ENCODE data around the gene ADSL.

DNA sequence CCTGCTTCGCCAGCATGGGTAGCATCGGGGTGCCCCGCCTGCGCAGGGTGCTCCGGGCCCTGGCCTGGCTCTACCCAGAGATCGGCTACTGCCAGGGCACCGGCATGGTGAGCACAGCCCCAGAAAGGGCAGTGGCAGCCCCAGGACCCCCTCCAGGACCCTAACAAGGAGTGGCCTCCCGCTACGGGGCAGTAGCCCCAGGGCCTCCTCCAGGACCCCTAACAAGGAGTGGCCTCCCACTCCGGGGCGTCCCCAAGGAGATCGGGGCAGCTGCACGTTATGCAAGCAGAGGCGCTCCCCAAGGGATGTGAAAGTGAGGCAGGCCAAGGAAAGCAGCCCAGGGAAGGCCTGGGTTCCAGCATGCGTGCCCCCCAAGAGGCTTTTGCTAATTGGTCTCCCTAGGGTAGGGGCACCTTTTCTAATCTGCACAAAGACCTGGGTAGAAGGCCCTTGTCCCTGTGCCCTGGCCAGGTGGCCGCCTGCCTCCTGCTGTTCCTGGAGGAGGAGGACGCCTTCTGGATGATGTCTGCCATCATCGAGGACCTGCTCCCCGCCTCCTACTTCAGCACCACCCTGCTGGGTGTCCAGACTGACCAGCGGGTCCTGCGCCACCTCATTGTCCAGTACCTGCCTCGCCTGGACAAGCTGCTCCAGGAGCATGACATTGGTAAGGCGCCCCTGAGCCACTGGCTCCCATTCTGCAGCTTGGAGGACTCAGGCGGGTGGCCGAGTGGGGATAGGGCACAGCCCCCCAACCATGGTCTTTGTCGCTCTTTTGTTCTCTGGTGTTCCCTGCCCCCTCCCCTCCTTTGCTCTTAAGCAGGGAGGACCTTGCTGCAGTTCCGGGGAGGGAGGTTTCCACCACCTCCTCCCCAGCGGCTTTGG lies 59.1 kb downstream of the ADSL start:
- no peak for TF ChIP-seq POLR2AphosphoS5 (IDR thresholded peaks at IDR 0.05)
- TF ChIP-seq, protein P1, sequence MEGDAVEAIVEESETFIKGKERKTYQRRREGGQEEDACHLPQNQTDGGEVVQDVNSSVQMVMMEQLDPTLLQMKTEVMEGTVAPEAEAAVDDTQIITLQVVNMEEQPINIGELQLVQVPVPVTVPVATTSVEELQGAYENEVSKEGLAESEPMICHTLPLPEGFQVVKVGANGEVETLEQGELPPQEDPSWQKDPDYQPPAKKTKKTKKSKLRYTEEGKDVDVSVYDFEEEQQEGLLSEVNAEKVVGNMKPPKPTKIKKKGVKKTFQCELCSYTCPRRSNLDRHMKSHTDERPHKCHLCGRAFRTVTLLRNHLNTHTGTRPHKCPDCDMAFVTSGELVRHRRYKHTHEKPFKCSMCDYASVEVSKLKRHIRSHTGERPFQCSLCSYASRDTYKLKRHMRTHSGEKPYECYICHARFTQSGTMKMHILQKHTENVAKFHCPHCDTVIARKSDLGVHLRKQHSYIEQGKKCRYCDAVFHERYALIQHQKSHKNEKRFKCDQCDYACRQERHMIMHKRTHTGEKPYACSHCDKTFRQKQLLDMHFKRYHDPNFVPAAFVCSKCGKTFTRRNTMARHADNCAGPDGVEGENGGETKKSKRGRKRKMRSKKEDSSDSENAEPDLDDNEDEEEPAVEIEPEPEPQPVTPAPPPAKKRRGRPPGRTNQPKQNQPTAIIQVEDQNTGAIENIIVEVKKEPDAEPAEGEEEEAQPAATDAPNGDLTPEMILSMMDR (IDR thresholded peaks at IDR 0.05): no peak

Data from suprapubic skin (tissue), 3 donors.